B cell (primary cell): ENCODE measurements around the gene CPOX.

Experiments
- EZH2 ChIP-seq: IDR thresholded peaks from 2 replicates; pipeline ENCODE4 v1.6.1; 2012; ENCODE audit warnings: borderline replicate concordance, low read depth, mild to moderate bottlenecking, moderate library complexity, low read length; ENCODE audit not compliant: insufficient read depth, poor library complexity, severe bottlenecking
- TF ChIP-seq, protein P1 (sequence below): fragments of 200-600 bp; IDR thresholded peaks from one replicate; pipeline ENCODE4 v1.8.0; 2022; ENCODE audit warnings: antibody characterized with exemption, mild to moderate bottlenecking

DNA sequence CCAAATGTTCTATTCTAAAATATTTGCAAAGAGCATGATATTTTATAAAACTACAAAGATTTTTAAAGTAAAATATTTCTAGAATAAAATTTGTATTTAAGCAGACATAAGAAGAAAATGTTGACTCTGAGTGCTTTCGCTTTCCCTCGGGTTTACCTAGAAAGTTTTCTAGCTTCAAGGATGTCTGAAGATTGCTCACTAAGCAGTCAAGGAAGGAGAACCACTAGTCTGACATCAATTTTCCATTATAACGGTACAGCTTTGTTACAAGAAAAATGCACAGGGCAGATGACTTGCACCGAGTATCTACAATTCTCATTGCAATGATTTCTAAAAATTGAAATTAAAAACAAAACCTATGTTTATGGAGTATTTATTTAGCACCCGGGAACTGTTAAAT is 47.5 kb downstream of the CPOX start:
- no peak for TF ChIP-seq EZH2
- TF ChIP-seq, protein P1, sequence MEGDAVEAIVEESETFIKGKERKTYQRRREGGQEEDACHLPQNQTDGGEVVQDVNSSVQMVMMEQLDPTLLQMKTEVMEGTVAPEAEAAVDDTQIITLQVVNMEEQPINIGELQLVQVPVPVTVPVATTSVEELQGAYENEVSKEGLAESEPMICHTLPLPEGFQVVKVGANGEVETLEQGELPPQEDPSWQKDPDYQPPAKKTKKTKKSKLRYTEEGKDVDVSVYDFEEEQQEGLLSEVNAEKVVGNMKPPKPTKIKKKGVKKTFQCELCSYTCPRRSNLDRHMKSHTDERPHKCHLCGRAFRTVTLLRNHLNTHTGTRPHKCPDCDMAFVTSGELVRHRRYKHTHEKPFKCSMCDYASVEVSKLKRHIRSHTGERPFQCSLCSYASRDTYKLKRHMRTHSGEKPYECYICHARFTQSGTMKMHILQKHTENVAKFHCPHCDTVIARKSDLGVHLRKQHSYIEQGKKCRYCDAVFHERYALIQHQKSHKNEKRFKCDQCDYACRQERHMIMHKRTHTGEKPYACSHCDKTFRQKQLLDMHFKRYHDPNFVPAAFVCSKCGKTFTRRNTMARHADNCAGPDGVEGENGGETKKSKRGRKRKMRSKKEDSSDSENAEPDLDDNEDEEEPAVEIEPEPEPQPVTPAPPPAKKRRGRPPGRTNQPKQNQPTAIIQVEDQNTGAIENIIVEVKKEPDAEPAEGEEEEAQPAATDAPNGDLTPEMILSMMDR, result no peak
